HepG2 (cell line): Measurements from ENCODE around the gene KLHDC8B. TPM values are rescaled to one million over a fixed set of nuclear protein-coding genes. Genes with fewer than 3 reads are reported as not detected.

ENCODE experiments used
- AGO1 ChIP-seq: fragments of 200-400 bp; formaldehyde crosslinking; IDR thresholded peaks from 2 replicates; pipeline ENCODE4 v1.6.1; 2017; ENCODE audit warnings: mild to moderate bottlenecking, low read depth, low read length, moderate library complexity; ENCODE audit not compliant: poor library complexity, severe bottlenecking
- ATF1 ChIP-seq: IDR thresholded peaks from 2 replicates; pipeline ENCODE4 v1.6.1; 2016; ENCODE audit warnings: mild to moderate bottlenecking, control low read depth
- CERS6 ChIP-seq: sonication (generic); formaldehyde crosslinking; IDR thresholded peaks from 2 replicates; pipeline ENCODE4 v1.5.0; 2020; ENCODE audit warnings: missing genetic modification reagents
- CREB3 ChIP-seq: sonication (generic); formaldehyde crosslinking; IDR thresholded peaks from 2 replicates; pipeline ENCODE4 v1.5.0; 2020; ENCODE audit warnings: missing genetic modification reagents
- ELF3 ChIP-seq: IDR thresholded peaks from 2 replicates; pipeline ENCODE4 v1.6.1; 2016; ENCODE audit warnings: missing genetic modification reagents, missing compliant biosample characterization
- EP300 ChIP-seq, 3 experiments: sonication (generic) in 1 of 3; formaldehyde crosslinking in 1 of 3; IDR thresholded peaks; 2 replicates each; pipeline versions ENCODE4 v1.5.1 to v1.6.1; 2011 to 2020; ENCODE audit warnings: low read depth in 2 of 3, low read length in 2 of 3, borderline replicate concordance in 1 of 3, improper control_type of control experiment in 1 of 3, mild to moderate bottlenecking in 1 of 3, missing genetic modification reagents in 1 of 3, moderate library complexity in 1 of 3
- ERF ChIP-seq: IDR thresholded peaks from 2 replicates; pipeline ENCODE4 v1.6.1; 2018; ENCODE audit warnings: missing biosample characterization, missing genetic modification reagents
- FOXA3 ChIP-seq: IDR thresholded peaks from 2 replicates; pipeline ENCODE4 v1.6.1; 2016; ENCODE audit warnings: missing genetic modification reagents, missing compliant biosample characterization
- HDAC2 ChIP-seq: sonication (generic); formaldehyde crosslinking; IDR thresholded peaks from 2 replicates; pipeline ENCODE4 v1.4.0; 2020; ENCODE audit warnings: missing genetic modification reagents
- ISL2 ChIP-seq: sonication (generic); formaldehyde crosslinking; IDR thresholded peaks from 2 replicates; pipeline ENCODE4 v1.5.0; 2020; ENCODE audit warnings: missing genetic modification reagents
- KLF9 ChIP-seq: IDR thresholded peaks from 2 replicates; pipeline ENCODE4 v1.6.1; 2016; ENCODE audit warnings: low read depth
- MAF1 ChIP-seq: sonication (generic); formaldehyde crosslinking; IDR thresholded peaks from 2 replicates; pipeline ENCODE4 v1.5.0; 2020; ENCODE audit warnings: missing genetic modification reagents, borderline replicate concordance
- MXD1 ChIP-seq: sonication (generic); formaldehyde crosslinking; IDR thresholded peaks from 2 replicates; pipeline ENCODE4 v1.4.0; 2020; ENCODE audit warnings: mild to moderate bottlenecking, missing genetic modification reagents
- MYPOP ChIP-seq: sonication (generic); formaldehyde crosslinking; IDR thresholded peaks from 2 replicates; pipeline ENCODE4 v1.8.1; 2023; ENCODE audit warnings: mild to moderate bottlenecking, moderate library complexity, missing genetic modification reagents
- NR2F2 ChIP-seq: IDR thresholded peaks from 2 replicates; pipeline ENCODE4 v1.6.1; 2012; ENCODE audit warnings: low read depth, inconsistent platforms, borderline replicate concordance
- NR2F6 ChIP-seq, 2 experiments: IDR thresholded peaks; 2 replicates each; pipeline ENCODE4 v1.6.1; 2016; ENCODE audit warnings: antibody characterized with exemption in 1 of 2, mild to moderate bottlenecking in 1 of 2
- PATZ1 ChIP-seq: sonication (generic); formaldehyde crosslinking; IDR thresholded peaks from 2 replicates; pipeline ENCODE4 v1.4.0; 2020; ENCODE audit warnings: missing genetic modification reagents
- RAD21 ChIP-seq: fragments of 450-650 bp; formaldehyde crosslinking; IDR thresholded peaks from 2 replicates; pipeline ENCODE4 v1.5.0; 2020; ENCODE audit warnings: mild to moderate bottlenecking
- RFX3 ChIP-seq: IDR thresholded peaks from 2 replicates; pipeline ENCODE4 v1.6.1; 2016; ENCODE audit warnings: missing biosample characterization, missing genetic modification reagents
- SIX4 ChIP-seq: sonication (generic); formaldehyde crosslinking; IDR thresholded peaks from 2 replicates; pipeline ENCODE4 v1.4.0; 2020; ENCODE audit warnings: missing genetic modification reagents
- YEATS2 ChIP-seq: sonication (generic); formaldehyde crosslinking; IDR thresholded peaks from 2 replicates; pipeline ENCODE4 v1.4.0; 2020; ENCODE audit warnings: missing genetic modification reagents, borderline replicate concordance
- ZBTB20 ChIP-seq: sonication (generic); formaldehyde crosslinking; IDR thresholded peaks from 2 replicates; pipeline ENCODE4 v1.8.1; 2023; ENCODE audit warnings: missing genetic modification reagents, low read depth, mild to moderate bottlenecking, borderline replicate concordance
- ZNF205 ChIP-seq: IDR thresholded peaks from 2 replicates; pipeline ENCODE4 v1.6.1; 2018; ENCODE audit warnings: missing biosample characterization, missing genetic modification reagents
- ZNF33A ChIP-seq: sonication (generic); formaldehyde crosslinking; IDR thresholded peaks from 2 replicates; pipeline ENCODE4 v1.5.1; 2020; ENCODE audit warnings: missing genetic modification reagents, mild to moderate bottlenecking, moderate library complexity, borderline replicate concordance
- ZNF670 ChIP-seq: sonication (generic); formaldehyde crosslinking; IDR thresholded peaks from 2 replicates; pipeline ENCODE4 v1.8.0; 2022; ENCODE audit warnings: mild to moderate bottlenecking, missing genetic modification reagents, borderline replicate concordance
- ZSCAN22 ChIP-seq: sonication (generic); formaldehyde crosslinking; IDR thresholded peaks from 2 replicates; pipeline ENCODE4 v1.4.0; 2020; ENCODE audit warnings: mild to moderate bottlenecking, missing genetic modification reagents
- polyA plus RNA-seq, 8 experiments: library from polyadenylated mRNA; depleted of rRNA in 3 of 8; stranded (reverse) in 7 of 8; unstranded in 1 of 8; fragments of >200 nt; fragmentation: Illumina TruSeq in 4 of 8; extraction: Trizol in 4 of 8; gene quantifications; 2 replicates each; pipeline versions ENCODE4 v1.2.1 to v1.2.3, GENCODE V29; 2011 to 2016; ENCODE audit warnings: low read depth in 4 of 8, missing spikeins in 1 of 8, mixed read lengths in 1 of 8; ENCODE audit not compliant: insufficient read depth in 1 of 8
- total RNA-seq, 5 experiments: library from RNA; depleted of rRNA; stranded (reverse); fragments of >200 nt; fragmentation: Illumina TruSeq; extraction: Trizol; gene quantifications; 2 replicates each; pipeline ENCODE4 v1.2.3, GENCODE V29; 2016; ENCODE audit warnings: low read depth in 1 of 5

KLHDC8B gene
- total and polyA plus RNA-seq, 2 of the 13 experiments (the other 11 are each of a cell fraction or from before 2014, with no cell fraction given): 17.2 to 17.8 TPM

GRCh38 chr3:49158103-49158709 lies 13.2 kb upstream of the KLHDC8B start (continued):
- TF ChIP-seq CREB3 (CRISPR knock-in tag) (no peak), ISL2 (CRISPR knock-in tag) (no peak), MYPOP (CRISPR knock-in tag) (no peak), ZNF205 (CRISPR knock-in tag) (0 out of 2 replicates have a peak, but pooled peaks have one; percentile 17), FOXA3 (CRISPR knock-in tag) (0 out of 2 replicates have a peak, but pooled peaks have one; percentile 30), MXD1 (CRISPR knock-in tag) (no peak), SIX4 (no peak), RAD21 (CRISPR knock-in tag) (peak; percentile 56; the same call in 1 of the 2 replicates), ERF (CRISPR knock-in tag) (no peak), ELF3 (0 out of 2 replicates have a peak, but pooled peaks have one; percentile 40), RFX3 (CRISPR knock-in tag) (no peak), ATF1 (CRISPR knock-in tag) (no peak), AGO1 (no peak), CERS6 (no peak), EP300 (IDR thresholded peaks at IDR 0.05; ENCODE audit: low read depth in 2 of 2, low read length in 2 of 2) (peak in 1 of 2 experiments; percentile 27; a peak in 1 of 4 replicates), EP300 (CRISPR knock-in tag; IDR thresholded peaks at IDR 0.05; ENCODE audit: borderline replicate concordance) (no peak), NR2F2 (peak; percentile 93), ZBTB20 (no peak), ZNF670 (CRISPR knock-in tag) (no peak), NR2F6 (IDR thresholded peaks at IDR 0.05) (peak; percentile 100), NR2F6 (CRISPR knock-in tag; IDR thresholded peaks at IDR 0.05) (peak; percentile 100), HDAC2 (0 out of 2 replicates have a peak, but pooled peaks have one; percentile 44), YEATS2 (CRISPR knock-in tag) (no peak; the same call in 1 of the 2 replicates), ZSCAN22 (no peak), PATZ1 (CRISPR knock-in tag) (0 out of 2 replicates have a peak, but pooled peaks have one; percentile 43), ZNF33A (CRISPR knock-in tag) (no peak), KLF9 (CRISPR knock-in tag) (no peak), MAF1 (CRISPR knock-in tag) (no peak)
